GM10248 (cell line): Measurements from ENCODE around the gene BHLHE23.

ENCODE experiments used
- CTCF ChIA-PET: fragments of 300-600 bp; sonication (Branson Sonifier 250); formaldehyde crosslinking; extraction: SDS; loops from one replicate; lab custom pipeline; 2021; ENCODE audit warnings: antibody characterized with exemption; lab: Yijun Ruan, JAX
- POLR2A ChIA-PET: fragments of 350-650 bp; sonication (Branson Sonifier 250); formaldehyde crosslinking; extraction: SDS; loops from one replicate; lab custom pipeline; 2020; ENCODE audit warnings: antibody characterized with exemption; lab: Yijun Ruan, JAX
- DNase-seq: peaks from one replicate; pipeline ENCODE4 v3.0.0; 2012; ENCODE audit errors: extremely low spot score
- TF ChIP-seq, protein P1 (sequence below): IDR thresholded peaks from 2 replicates; pipeline ENCODE4 v1.5.1; 2012; ENCODE audit warnings: mild to moderate bottlenecking, low read depth; ENCODE audit errors: extremely low read depth, missing control alignments, control extremely low read depth

The BHLHE23 gene

DNA sequence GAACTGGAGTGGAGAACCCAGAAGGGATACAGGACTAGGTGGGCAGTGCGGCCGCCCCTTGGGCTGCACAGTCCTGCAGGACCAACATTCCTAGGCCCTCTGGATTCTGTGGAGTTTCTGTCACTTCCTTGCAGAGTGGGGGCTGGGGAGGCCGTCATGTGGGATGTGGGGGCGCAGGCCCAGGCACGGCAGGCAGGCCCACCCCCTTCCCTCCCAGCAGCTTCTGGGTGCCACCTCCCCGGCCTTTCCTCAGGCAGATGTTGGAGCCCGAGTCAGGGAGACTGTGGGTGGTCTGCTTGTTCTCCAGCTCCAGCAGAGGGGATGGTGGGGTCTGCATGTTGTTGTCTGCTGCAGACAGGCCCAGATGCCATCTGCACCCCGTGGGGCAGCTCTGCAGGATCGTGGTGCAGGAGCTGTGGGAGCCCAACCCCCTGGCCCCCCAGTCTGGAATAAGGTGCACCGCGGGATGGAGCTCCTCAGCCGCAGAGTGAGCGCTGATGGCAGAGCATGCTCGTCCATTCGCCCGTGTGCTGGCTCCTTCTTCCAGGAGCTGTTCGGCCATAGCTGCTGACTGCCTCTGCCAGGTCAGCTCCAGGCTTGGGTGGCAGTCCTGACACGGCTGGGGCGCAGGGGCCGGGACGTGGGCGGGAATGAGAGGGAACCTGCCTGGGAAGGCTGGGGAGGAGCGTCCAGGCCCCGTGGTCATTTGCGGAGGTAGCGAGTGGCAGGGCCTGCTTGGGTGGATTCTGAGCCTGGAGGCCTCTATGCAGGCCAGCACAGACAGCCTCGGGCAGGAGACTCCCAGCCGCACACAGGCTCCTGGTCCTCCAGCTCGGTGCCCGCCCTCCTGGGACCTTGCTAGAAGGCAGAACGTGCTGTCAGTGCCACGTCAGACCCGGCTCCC lies 36.2 kb downstream of the BHLHE23 start:
- POLR2A ChIA-PET: interaction anchor here (0.6 to 0.9 kb wide), 2 partner anchors 39 to 158 kb away, joined by 3 read pairs; no protein-coding TSS in a partner anchor
- TF ChIP-seq, protein P1, sequence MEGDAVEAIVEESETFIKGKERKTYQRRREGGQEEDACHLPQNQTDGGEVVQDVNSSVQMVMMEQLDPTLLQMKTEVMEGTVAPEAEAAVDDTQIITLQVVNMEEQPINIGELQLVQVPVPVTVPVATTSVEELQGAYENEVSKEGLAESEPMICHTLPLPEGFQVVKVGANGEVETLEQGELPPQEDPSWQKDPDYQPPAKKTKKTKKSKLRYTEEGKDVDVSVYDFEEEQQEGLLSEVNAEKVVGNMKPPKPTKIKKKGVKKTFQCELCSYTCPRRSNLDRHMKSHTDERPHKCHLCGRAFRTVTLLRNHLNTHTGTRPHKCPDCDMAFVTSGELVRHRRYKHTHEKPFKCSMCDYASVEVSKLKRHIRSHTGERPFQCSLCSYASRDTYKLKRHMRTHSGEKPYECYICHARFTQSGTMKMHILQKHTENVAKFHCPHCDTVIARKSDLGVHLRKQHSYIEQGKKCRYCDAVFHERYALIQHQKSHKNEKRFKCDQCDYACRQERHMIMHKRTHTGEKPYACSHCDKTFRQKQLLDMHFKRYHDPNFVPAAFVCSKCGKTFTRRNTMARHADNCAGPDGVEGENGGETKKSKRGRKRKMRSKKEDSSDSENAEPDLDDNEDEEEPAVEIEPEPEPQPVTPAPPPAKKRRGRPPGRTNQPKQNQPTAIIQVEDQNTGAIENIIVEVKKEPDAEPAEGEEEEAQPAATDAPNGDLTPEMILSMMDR: no peak
- CTCF ChIA-PET: interaction anchor here (0.7 to 4.1 kb wide), 14 partner anchors 9 to 253 kb away, joined by 3 to 26 read pairs (median 4); partner anchors contain the start of genes BHLHE23 and SLC17A9
- no peak for DNase-seq

DNA sequence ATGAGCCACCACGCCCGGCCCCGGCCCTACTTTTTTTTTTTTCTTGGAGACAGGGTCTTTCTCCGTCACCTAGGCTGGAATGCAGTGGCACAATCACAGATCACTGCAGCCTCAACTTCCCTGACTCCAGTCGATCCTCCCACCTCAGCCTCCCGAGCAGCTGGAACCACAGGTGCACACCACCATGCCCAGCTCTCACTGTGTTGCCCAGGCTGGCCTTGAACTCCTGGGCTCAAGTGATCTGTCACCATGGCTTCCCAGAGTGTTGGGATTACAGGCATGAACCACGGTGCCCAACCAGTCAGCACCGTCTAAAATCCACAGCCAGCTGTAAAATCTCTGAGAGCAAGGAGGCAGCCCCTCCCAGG lies 36.8 kb downstream of the BHLHE23 start:
- TF ChIP-seq, protein P1: no peak
- POLR2A ChIA-PET: no interaction called here
- DNase-seq: no peak
- CTCF ChIA-PET: interaction anchor here (1.0 to 4.1 kb wide), 9 partner anchors 10 to 69 kb away, joined by 3 to 26 read pairs (median 5); partner anchors contain the start of gene SLC17A9

DNA sequence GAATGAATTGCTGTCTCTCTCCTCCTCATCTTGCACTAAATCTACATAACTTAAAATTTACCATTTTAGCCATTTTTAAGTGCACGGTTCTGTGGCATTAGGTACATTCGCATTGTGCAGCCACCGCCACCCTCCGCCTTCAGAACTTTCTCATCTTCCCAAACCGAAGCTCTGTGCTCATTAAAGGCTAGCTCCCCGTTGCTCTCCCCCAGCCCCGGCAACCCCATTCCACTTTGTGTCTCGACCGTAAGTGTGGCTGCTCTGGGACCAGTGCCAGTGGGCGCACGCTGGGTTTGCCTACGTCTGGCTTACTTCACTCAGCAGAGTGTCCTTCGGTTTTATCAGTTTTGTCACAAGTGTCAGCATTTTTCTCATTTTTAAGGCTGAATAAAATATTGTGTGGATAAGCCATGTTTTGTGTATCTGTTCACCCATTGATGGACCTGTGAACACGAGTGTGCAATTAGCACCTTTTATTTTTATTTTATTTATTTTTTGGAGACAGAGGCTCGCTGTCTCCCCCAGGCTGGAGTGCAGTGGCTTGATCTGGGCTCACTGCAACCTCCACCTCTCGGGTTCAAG lies 37.5 kb downstream of the BHLHE23 start:
- DNase-seq: no peak
- ChIA-PET POLR2A (no interaction called here), CTCF (interaction anchor here (1.2 to 4.1 kb wide), 5 partner anchors 10 to 68 kb away, joined by 3 to 26 read pairs (median 4); partner anchors contain the start of gene SLC17A9)
- TF ChIP-seq, protein P1: no peak

DNA sequence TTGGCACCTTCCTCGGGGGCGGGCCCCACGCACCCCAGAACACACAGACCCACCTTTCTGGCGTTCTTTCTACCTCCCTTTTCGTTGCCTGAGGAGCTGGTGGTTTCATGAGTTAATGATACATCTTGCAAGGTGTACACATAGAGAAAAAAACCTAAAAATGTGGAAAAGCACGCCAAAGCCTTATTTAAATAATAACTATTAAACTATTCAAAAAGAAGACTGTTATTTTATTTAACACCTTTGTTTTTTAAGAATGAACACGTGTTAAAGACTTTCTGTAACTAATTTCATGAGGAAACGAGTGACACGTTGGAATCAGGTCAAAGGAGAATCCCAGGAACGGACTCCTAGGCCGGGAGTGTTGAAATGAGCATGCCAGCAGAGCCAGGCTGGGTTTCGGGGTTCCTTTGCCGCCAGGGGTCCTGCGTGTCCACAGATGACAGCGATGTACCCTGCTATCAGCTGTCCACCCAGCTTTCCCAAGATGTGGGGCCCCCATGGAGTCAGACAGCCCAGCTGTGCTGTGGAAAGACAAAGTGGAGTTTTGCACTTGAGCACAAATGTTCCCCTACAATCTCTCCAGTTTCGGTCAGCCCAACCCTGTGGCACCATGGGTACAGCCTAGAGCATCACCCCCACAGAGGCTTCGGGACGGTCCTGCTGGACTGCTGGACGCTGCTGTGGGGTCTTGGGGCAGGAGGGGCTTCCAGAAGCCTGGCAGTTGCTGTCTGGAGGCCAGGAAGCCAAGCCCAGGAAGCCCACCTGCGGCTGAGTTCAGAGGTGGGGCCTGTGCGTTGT lies 38.2 kb downstream of the BHLHE23 start:
- TF ChIP-seq, protein P1: no peak
- CTCF ChIA-PET: interaction anchor here (1.4 to 4.1 kb wide), 4 partner anchors 9 to 41 kb away, joined by 3 to 26 read pairs (median 4); no protein-coding TSS in a partner anchor
- DNase-seq: no peak
- POLR2A ChIA-PET: no interaction called here

DNA sequence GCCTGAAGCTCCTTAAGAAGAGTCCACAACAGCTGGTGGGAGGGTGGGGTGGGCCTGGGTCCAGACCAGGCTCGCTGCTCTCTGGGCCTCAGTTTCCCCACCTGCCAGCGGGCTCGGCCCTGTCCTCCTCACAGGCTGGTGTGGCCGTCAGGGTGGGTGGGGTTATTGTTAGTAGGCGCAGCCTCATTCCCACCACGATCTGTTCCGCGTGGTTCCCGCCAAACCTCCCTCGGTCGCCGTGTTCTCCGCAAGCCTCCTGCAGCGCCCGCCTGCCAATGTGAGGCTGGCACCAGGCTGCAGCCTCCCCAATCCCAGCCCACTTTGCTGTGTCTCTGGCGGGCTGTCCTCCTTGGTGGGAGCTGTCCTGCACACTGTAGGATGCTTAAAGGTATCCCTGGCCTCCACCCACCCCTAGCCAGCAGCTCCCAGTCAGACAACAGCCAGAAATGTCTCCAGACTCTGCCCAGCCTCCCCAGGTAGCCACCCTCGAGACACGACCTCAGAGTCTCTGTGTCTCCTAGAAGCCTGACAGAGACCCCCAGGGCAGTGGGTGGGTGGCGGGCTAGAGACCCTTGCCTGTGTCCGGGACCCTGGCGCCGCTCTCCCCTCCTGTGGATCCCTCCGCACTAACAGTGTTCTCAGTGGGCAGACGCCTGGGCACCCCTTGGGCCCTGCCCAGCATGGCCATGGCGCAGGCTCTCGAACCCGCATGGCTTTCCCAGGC lies 39.0 kb downstream of the BHLHE23 start:
- TF ChIP-seq, protein P1: no peak
- no peak for DNase-seq
- CTCF ChIA-PET: interaction anchor here (1.4 to 4.1 kb wide), 4 partner anchors 9 to 41 kb away, joined by 3 to 26 read pairs (median 4); no protein-coding TSS in a partner anchor
- POLR2A ChIA-PET: no interaction called here

DNA sequence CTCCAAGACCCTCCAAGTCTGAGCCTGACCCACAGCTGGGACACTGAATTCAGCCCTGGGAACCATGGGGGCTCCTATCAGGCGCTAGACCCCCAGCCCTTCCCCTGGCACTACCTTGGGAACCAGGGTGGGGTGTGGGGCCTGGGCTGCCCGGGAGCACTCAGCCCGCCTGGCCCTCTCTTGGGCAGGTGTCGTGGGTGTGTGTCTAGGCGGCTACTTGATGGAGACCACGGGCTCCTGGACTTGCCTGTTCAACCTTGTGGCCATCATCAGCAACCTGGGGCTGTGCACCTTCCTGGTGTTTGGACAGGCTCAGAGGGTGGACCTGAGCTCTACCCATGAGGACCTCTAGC lies 39.6 kb downstream of the BHLHE23 start:
- TF ChIP-seq, protein P1: no peak
- DNase-seq: no peak
- ChIA-PET POLR2A (no interaction called here), CTCF (interaction anchor here (1.0 to 1.5 kb wide), 2 partner anchors 8 to 42 kb away, joined by 3 to 4 read pairs; no protein-coding TSS in a partner anchor)
